Kidney tubule cell (primary cell): ENCODE measurements around the gene EXOC2.
"Not testable (repeated sequence)": the region's sequence is repeated elsewhere in the genome, so short reads cannot be mapped to it uniquely, and the experiment has no call there.

Experiments
- DNase-seq: peaks from one replicate; pipeline ENCODE4 v3.0.0-alpha.2; 2018; ENCODE audit warnings: low spot score

EXOC2 gene

GRCh38 chr6:582370-582769 lies 110.6 kb downstream of the EXOC2 start:
- no peak for DNase-seq

- no peak for DNase-seq
Observed at GRCh38 chr6:579339-579738, 113.6 kb downstream of the EXOC2 start.

DNA sequence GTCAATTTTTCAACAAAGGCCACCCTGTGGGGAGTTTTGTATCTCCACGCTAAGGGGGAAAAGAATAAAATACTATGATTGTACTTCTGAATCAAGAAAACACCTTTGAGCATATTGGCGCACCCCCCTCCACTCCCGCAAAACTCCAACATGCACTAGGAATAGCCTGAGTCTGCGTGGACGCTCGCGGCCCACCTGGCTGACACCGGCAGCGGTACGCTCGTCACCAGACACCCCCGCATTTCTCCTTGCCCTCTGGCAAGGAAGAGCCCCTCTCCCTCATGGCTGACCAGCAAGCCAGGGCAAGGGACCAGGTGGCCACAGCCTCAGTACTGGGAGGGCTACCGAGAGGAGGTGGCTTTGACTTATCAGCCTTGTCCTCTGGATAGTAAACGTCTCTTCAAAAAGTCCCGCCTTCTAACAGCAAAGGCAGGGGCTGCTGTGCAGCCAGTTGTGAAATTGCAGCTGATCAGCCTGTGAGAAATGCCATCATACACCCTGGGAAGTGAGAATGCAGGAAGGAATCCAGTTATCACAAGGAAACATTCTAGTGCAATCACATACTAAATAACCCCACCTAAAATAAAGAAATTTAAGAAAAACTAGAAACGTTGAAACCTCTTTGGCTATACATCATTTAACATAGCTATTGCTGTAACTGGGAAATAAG lies 120.2 kb downstream of the EXOC2 start:
- peak; percentile 54 for DNase-seq

- DNase-seq, result no peak
Observed at GRCh38 chr6:571892-572291, 121.0 kb downstream of the EXOC2 start.

DNA sequence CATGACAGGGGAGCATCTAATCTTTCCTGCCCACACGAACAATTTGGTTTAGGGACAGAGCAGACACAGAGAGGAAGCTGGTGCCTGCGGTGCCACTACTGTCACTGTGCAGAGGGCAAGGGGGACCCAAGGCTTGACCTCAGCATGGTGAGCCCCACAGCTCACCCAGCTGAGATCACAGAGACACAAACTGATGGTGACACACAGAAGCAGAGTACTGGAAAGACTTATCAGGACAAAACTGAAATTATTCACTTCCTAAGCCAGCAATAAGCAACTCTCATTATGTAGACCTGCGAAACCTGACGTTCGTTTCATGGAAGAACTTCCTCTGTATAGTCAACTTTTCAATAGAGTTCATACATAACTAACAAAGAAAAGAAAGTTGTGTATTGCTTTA lies 122.1 kb downstream of the EXOC2 start:
- DNase-seq, result no peak

DNA sequence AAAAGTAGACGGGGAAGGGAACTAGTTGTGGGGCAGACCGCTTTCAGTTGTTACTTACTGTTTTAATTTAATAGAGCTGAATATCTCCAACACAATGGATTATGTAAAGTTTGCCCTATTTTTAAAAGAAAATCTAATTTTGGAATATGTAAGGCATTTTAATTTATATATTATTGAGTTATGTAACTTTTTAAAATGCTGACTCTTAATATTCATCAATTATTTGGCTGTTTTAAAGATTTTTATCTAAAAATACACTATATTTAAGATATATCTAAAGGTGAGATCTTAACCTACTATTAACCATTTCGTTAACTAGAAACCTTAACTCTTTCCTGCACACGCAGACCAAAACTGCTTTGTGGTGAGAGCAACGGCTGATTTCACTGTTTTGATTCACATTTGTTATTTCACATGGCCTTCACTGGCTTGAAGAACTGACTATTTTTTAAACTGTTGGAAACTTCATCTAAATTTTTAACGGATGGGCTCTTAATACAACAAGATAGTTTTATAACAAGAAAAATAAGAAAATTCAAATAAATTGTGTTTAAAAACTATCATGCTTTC lies 123.9 kb downstream of the EXOC2 start:
- no peak for DNase-seq

- DNase-seq, result no peak
Observed at GRCh38 chr6:568085-568484, 124.9 kb downstream of the EXOC2 start.

GRCh38 chr6:563863-564262 lies 129.1 kb downstream of the EXOC2 start:
- no peak for DNase-seq

DNA sequence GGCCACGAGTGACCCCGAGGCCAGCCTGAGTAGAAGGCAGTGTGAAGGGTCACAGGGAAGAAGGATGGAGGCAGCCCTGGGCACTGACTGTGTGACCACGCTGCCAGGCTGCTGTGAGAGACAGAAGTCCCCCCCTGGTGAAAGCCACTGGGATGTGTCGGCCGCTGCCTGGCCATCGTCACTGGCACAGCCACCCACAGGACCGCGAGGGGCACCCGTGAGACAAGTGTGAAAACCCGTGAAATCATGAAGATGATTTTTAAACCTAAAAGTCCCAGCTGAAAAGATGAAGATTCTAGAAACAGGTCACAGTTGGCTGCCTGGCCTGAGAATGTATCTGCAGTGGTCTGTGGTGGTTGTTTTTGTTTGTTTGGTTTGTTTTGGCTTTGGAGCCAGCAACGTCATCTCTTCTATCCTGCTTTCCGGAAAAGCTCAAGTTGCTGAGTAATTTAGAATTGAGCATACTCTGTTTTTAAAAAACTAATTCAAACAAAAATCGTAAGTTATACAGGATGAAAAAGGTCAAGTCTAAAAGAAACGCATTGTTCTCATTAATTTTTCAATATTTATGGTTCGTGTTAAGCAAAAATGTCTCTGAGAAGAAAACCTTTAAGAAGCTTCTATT lies 130.8 kb downstream of the EXOC2 start:
- DNase-seq, result no peak

DNA sequence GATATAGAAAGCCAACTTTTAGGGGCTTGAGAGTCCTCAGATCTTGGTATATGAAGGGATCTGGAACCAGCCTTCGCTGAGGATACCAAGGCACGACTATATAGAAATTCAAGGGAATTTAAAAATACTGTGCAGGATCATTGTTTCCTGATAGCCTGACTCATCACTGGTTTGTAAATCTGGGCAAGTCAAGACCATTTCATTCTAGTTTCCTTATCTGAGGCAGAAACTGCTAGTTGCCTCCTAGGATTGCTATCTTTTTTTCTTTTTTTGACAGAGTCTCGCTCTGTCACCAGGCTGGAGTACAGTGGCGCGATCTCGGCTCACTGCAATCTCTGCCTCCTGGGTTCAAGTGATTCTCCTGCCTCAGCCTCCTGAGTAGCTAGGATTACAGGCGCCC lies 131.6 kb downstream of the EXOC2 start:
- DNase-seq, result not testable (repeated sequence)

GRCh38 chr6:558959-559358 lies 134.0 kb downstream of the EXOC2 start:
- no peak for DNase-seq

DNA sequence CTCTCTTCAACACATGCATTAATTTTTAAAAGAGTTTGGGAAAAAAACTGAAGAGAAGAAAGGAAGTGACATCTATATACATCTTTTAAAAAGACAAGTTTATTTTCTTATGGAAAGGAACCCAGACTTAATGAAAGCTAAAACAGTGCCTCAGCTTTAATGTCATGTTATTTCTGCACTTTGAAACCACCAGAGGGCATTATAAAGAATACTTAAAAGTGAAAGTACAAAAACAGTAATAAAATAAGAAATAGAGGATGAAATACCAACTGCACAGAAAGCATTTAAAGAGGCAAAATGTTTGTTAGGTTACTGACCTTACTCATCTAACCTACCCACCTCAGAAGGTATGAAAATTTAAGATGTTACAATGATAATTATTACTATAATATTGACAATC lies 134.8 kb downstream of the EXOC2 start:
- no peak for DNase-seq

DNA sequence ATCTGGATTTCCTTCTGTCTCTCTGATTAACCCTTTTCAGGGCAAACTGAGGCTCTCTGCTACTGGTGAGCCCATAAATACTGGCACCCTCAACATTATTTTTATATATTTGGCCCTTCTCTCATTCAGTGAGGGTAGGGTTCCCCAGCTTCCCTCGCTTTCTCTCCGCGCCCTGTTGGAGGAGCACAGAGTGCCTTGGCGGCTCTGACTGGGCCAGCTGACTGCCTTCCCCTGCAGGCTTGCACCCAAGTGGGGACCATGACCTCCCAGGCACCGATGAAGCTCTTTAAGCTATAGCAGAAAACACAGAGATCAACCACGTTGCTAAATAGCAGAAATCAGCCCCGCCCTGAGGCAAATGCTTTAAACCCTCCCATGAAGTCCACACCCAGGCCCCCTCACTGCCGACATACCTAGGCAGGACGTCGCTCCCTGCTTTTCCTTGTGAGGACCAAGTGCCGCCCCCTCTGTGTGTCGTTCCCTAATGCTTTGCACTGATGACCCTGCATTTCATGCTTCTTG lies 141.0 kb downstream of the EXOC2 start:
- no peak for DNase-seq

- peak; percentile 15 for DNase-seq
Observed at GRCh38 chr6:551405-551804, 141.5 kb downstream of the EXOC2 start.

DNA sequence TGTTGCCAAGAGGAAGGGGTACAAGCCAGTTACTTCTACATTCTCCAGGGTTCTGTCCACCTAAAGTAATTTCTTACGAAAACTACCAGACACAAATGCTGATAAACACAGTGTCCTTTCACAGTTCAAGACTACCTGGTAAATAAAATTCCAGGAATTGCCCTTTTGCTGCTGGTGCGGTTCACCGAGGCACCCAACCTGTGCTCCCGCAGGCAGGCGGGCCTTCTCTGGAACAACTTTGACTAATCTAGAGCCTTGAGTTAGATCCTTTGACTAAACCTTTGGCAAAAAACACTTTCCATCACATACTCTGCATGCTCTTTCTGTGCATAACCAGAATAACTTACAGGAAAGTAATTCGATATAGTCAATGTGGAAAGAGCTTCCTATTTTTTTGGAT lies 143.0 kb downstream of the EXOC2 start:
- no peak for DNase-seq

GRCh38 chr6:548517-548916 lies 144.4 kb downstream of the EXOC2 start:
- no peak for DNase-seq

- DNase-seq, result no peak
Observed at GRCh38 chr6:548091-548490, 144.8 kb downstream of the EXOC2 start.

GRCh38 chr6:540490-540889 lies 152.4 kb downstream of the EXOC2 start:
- no peak for DNase-seq

GRCh38 chr6:537114-537513 lies 155.8 kb downstream of the EXOC2 start:
- no peak for DNase-seq

GRCh38 chr6:530425-530824 lies 162.5 kb downstream of the EXOC2 start:
- DNase-seq, result no peak

DNA sequence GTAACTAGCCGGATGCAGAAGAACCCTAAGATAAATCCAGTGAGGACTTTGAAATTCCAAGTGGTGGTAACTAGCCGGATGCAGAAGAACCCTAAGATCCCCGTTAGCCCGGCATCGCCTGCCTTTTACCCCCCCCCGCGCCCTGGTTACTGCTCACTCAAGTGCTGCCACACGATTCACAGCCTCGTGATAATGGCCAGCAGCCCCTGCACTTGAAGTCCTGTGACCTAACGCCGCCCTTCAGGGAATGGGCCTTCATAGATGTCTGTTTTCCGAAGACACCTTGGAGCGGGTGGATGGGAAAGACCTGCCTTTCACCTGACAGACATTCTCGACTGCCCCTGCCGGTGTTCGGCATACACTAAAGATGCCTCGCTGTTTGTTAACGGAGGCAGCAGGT lies 163.9 kb downstream of the EXOC2 start:
- DNase-seq, result no peak

DNA sequence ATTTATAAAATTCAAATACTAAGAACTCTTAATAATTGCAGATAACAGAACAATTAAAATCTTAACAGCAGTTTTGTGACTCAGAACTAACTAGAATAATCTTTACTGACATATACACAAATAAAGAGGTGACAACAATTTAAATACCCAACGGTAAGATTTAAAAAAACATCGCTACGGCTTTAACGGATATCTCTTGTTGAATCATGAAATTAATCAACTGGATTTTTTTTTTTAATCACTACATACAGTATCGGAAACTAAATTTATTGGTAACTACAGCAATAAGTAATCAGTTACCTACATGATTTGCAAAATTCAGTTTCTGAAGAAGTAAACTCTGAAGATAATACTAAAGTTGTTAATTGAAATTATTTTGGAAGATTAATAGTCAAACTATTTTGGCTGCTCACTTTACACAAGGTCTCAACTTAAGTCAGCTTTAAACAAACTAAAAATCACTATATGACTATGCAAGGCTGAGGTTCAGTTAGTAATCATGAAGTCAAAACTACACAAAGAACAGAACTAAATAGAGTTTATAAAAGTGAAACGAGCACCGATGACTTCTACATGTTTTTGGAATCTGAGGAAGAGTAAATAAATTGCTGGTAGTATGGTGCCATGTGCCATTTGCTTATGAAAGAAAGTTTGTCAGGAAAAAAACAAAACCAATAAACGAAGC lies 164.8 kb downstream of the EXOC2 start:
- DNase-seq, result no peak

GRCh38 chr6:524803-525202 lies 168.1 kb downstream of the EXOC2 start:
- no peak for DNase-seq
